T-helper 17 cell (primary cell): ENCODE results near the gene SMAD6. TPM values are rescaled to one million over a fixed set of nuclear protein-coding genes. Genes with fewer than 3 reads are reported as not detected.

Source experiments
- ATAC-seq: fragments of 150-1000 bp; cut with Tn5 transposase; 2 replicates; pipeline ENCODE4 v1.10.0; 2021; ENCODE audit warnings: mild to moderate bottlenecking, moderate library complexity
- DNase-seq, 3 donors: peaks; one replicate each; pipeline versions ENCODE4 v3.0.0 to v3.0.0-alpha.2; 2020 to 2021
- H3K9me3 ChIP-seq: one replicate; pipeline ENCODE4 v1.7.0; 2013; ENCODE audit warnings: low read length, mild to moderate bottlenecking; ENCODE audit not compliant: control insufficient read depth, poor library complexity, severe bottlenecking
- H3K27ac Mint-ChIP-seq: one replicate; pipeline ENCODE4 v1.8.0; 2022; ENCODE audit warnings: mild to moderate bottlenecking, moderate library complexity, mixed read lengths
- H3K27me3 Mint-ChIP-seq: one replicate; pipeline ENCODE4 v1.8.0; 2022; ENCODE audit warnings: mixed read lengths
- H3K36me3 Mint-ChIP-seq: one replicate; pipeline ENCODE4 v1.8.0; 2022; ENCODE audit warnings: low read depth, mixed read lengths
- H3K4me1 Mint-ChIP-seq: one replicate; pipeline ENCODE4 v1.8.0; 2022; ENCODE audit warnings: mild to moderate bottlenecking, mixed read lengths
- H3K4me3 Mint-ChIP-seq: one replicate; pipeline ENCODE4 v1.8.0; 2022; ENCODE audit warnings: mild to moderate bottlenecking, moderate library complexity, mixed read lengths
- total RNA-seq, 4 donors: library from RNA in 2 of 4; stranded (reverse) in 2 of 4; gene quantifications; one replicate each; pipeline ENCODE4 v1.2.3 and lab custom pipeline; 2022 to 2026

Gene SMAD6
- total RNA-seq, 2 donors from 2014 or later = 0.10 TPM; not detected in 1

DNA sequence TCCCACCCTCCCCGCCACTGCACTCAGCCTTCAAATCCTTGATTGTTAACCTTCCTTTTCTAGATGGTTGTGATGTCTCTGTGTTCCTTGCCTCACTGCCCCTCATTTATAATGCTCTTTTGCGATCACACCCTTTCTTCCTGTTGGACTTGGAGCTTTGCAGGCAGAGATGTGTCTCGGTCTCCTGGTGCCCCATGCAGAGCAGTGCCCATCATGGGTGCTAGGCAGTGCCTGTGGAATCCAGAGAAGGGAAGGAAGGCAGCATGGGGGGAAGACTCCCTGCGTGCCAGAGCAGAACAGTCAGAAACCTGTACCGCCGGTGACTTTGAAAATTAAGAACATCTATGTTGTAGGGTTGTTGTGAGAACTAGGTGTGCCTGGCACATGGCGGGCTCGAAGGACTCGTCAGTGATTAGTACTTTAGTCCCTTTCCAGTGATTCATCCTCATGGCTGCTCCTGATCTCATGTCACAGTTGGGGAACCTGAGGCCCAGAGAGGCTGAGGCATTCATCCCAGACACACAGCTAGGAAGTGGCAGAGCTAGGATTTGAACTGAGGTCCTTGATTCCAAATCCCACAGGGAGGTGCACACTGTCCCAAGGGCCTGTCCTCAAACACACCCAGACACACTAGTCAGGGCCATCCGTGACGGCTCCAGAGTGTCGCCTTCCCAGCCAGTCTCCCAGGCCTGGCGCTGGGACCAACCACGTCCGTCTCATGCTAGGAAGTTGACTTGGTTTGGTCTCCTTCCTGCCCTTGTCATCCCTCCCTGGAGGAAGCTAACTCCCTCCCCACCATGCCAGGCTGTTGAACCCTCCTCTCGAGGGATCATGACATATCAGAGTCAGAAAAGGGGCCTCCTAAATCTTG lies 58.3 kb downstream of the SMAD6 start:
- ATAC-seq = no peak
- no peak overlapping the region for H3K27ac Mint-ChIP-seq
- H3K36me3 Mint-ChIP-seq = peaks cover 2% of the 10 kb centered on the region
- no peaks in the 10 kb centered on the region for H3K4me1 Mint-ChIP-seq
- no peak overlapping the region for H3K4me3 Mint-ChIP-seq
- DNase-seq = no peak
- no peaks in the 10 kb centered on the region for H3K9me3 ChIP-seq
- peaks cover 73% of the 10 kb centered on the region for H3K27me3 Mint-ChIP-seq

DNA sequence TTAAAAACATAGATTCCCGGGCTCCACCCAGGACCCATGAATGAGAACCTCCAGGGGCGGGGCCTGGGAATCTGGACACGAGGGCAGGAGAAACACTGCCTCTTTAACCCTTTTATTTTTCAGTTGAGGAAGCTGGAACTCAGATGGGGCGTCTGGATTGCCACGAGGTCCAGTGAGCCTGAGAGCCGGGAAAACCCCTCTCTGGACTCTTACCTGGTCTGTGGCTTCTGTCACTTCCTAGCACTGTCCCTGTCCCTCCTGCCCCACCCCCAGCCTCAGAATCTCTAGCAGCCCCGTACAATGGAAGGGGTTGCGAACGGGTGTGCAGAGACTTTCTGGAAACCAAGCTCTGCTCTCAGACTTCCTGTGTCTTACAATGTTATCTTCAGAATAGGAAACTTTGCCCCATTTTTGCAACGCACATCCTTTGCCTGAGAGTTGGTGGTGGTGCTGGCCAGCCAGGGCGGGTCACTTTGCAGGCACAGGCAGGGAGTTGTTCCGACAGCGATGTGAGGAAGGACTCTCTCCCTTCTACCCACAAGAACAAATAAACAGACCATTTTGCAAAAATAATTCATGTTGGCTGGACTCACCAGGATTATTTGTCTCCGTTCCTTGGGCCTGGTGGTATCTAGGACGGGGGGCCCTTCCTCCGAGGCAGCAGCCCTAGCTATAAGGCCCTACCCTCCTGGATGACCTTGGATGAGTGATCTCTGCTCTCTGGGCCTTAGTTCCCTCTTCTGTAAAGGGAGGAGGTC lies 59.1 kb downstream of the SMAD6 start:
- ATAC-seq (no peak), DNase-seq (no peak)
- Mint-ChIP-seq H3K36me3 (peaks cover 2% of the 10 kb centered on the region), H3K4me1 (no peaks in the 10 kb centered on the region), H3K27ac (no peak overlapping the region), H3K27me3 (peaks cover 81% of the 10 kb centered on the region), H3K4me3 (no peak overlapping the region)
- H3K9me3 ChIP-seq = no peaks in the 10 kb centered on the region

- DNase-seq (no peak), ATAC-seq (no peak)
- H3K36me3 Mint-ChIP-seq = peaks cover 2% of the 10 kb centered on the region
- no peaks in the 10 kb centered on the region for H3K9me3 ChIP-seq
- no peaks in the 10 kb centered on the region for H3K4me1 Mint-ChIP-seq
- no peak overlapping the region for H3K27ac Mint-ChIP-seq
- H3K27me3 Mint-ChIP-seq = peaks cover 86% of the 10 kb centered on the region
- H3K4me3 Mint-ChIP-seq = no peak overlapping the region
Measured at GRCh38 chr15:66761726-66762595, 59.9 kb downstream of the SMAD6 start.

- H3K4me3 Mint-ChIP-seq = no peak overlapping the region
- no peak for ATAC-seq
- no peaks in the 10 kb centered on the region for H3K9me3 ChIP-seq
- H3K4me1 Mint-ChIP-seq = no peaks in the 10 kb centered on the region
- peaks cover 2% of the 10 kb centered on the region for H3K36me3 Mint-ChIP-seq
- H3K27me3 Mint-ChIP-seq = peaks cover 82% of the 10 kb centered on the region
- DNase-seq = no peak
- no peak overlapping the region for H3K27ac Mint-ChIP-seq
Measured at GRCh38 chr15:66763186-66764071, 61.4 kb downstream of the SMAD6 start.

DNA sequence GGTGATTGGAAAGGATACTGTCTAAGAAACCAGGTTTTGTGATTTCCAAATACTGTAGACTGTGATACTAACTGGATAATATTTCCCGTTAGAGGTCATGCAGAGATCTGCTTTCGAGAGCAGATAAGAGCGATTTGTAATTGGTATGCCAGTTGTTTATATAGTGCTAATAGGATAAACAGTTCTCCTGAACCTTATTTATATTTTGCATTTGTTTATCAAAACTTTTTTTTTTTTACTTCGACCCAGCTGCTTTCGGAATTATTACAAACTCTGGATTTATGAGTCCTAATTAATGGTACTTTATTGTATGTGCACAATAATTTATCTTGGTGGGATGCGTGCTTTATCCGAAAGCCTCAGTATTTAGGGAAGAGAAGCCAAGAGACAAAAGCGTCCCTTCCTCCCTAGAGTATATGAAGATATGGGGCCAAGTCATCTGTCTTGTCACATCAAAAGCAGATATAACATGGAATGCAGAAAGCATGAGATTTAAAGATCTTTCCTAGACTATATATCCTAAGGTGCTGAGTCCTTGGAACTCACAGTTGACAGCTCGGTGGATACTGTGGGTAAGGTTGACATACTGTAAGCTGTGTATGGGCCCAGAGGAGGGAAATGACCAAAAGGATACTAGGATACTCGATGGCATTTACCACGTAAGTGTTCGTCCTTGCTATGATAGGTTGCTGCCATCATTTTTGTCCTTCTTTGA lies 62.2 kb downstream of the SMAD6 start:
- ATAC-seq = no peak
- peaks cover 85% of the 10 kb centered on the region for H3K27me3 Mint-ChIP-seq
- DNase-seq = no peak
- no peaks in the 10 kb centered on the region for H3K9me3 ChIP-seq
- H3K4me3 Mint-ChIP-seq = no peak overlapping the region
- no peak overlapping the region for H3K27ac Mint-ChIP-seq
- peaks cover 2% of the 10 kb centered on the region for H3K36me3 Mint-ChIP-seq
- H3K4me1 Mint-ChIP-seq = no peaks in the 10 kb centered on the region

GRCh38 chr15:66765478-66766281 lies 63.6 kb downstream of the SMAD6 start:
- H3K27me3 Mint-ChIP-seq = peaks cover 85% of the 10 kb centered on the region
- no peak for ATAC-seq
- no peak for DNase-seq
- no peak overlapping the region for H3K27ac Mint-ChIP-seq
- no peaks in the 10 kb centered on the region for H3K9me3 ChIP-seq
- H3K36me3 Mint-ChIP-seq = peaks cover 2% of the 10 kb centered on the region
- no peak overlapping the region for H3K4me3 Mint-ChIP-seq
- no peaks in the 10 kb centered on the region for H3K4me1 Mint-ChIP-seq

DNA sequence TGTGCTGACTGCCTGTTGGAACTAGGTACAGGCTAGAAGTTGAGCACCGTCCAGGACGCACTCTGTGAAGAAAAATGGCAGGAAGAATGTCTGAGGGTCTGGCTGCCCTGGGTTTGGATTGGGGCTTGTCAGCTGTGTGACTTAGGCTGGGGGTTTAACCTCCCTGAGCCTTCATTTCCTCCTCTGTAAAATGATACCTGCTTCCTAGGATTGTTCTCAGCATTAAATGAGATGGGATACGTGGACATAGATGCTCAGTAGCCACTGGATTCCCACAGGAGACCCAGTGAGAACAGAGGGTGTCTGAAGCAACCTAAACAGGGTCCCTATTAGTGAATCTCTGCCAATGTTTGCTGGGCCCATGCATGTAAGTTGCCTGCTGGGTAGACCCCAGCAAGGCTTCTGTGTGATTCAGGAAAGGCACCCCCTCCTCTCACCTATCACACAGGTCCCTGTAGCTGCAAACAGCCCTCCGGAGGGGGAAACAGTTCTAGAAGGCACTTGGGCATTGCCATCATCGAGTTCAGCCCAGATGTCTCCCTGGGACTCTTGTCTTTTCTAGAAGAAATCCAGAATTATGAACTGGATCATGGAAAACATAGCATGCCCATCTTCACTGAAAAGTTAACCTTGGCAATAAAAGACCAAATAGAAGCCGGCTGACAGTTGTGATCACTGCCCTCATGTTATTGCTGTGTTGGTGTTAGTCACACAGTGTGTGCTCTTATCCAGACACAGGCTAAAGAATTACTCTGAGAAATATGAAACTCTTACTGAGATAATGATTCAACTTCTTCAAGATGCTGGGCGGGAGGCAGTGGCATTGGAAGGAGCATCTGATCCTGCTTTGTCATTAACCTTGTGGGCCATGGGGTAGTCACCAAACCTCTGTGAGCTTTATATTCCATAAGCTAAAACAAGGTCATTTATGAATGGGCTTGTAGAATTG lies 64.5 kb downstream of the SMAD6 start:
- H3K4me3 Mint-ChIP-seq = no peak overlapping the region
- DNase-seq (no peak), ATAC-seq (no peak)
- H3K27ac Mint-ChIP-seq = no peak overlapping the region
- H3K27me3 Mint-ChIP-seq = peaks cover 83% of the 10 kb centered on the region
- peaks cover 2% of the 10 kb centered on the region for H3K36me3 Mint-ChIP-seq
- H3K9me3 ChIP-seq = no peaks in the 10 kb centered on the region
- H3K4me1 Mint-ChIP-seq = no peaks in the 10 kb centered on the region

- ATAC-seq (no peak), DNase-seq (no peak)
- H3K9me3 ChIP-seq = no peaks in the 10 kb centered on the region
- Mint-ChIP-seq H3K27me3 (peaks cover 76% of the 10 kb centered on the region), H3K27ac (no peak overlapping the region), H3K4me3 (no peak overlapping the region), H3K4me1 (no peaks in the 10 kb centered on the region), H3K36me3 (peaks cover 2% of the 10 kb centered on the region)
Measured at GRCh38 chr15:66767240-66767659, 65.2 kb downstream of the SMAD6 start.

- Mint-ChIP-seq H3K4me1 (no peaks in the 10 kb centered on the region), H3K27me3 (peaks cover 59% of the 10 kb centered on the region), H3K4me3 (no peak overlapping the region), H3K27ac (no peak overlapping the region), H3K36me3 (no peaks in the 10 kb centered on the region)
- H3K9me3 ChIP-seq = no peaks in the 10 kb centered on the region
- no peak for DNase-seq
- no peak for ATAC-seq
Measured at GRCh38 chr15:66768987-66769386, 67.0 kb downstream of the SMAD6 start.

GRCh38 chr15:66770518-66771350 lies 68.7 kb downstream of the SMAD6 start:
- no peaks in the 10 kb centered on the region for H3K9me3 ChIP-seq
- Mint-ChIP-seq H3K36me3 (no peaks in the 10 kb centered on the region), H3K4me3 (no peak overlapping the region), H3K4me1 (no peaks in the 10 kb centered on the region), H3K27me3 (peaks cover 49% of the 10 kb centered on the region), H3K27ac (no peak overlapping the region)
- no peak for DNase-seq
- ATAC-seq = no peak
